Measurements from ENCODE around the gene CLHC1.

DNA sequence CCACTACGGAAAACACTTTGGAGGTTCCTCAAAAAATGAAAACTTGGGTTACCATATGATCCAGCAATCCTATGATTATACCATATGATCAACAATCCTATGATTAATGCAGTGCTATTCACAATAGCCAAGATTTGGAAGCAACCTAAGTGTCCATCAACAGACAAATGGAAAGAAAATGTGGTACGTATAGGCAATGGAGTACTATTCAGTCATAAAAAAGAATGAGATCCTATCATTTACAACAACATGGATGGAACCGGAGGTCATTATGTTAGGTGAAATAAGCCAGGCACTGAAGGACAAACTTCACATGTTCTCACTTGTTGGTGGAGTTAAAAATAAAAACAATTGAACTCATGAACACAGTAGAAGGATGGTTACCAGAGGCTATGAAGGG lies 27.6 kb downstream of the CLHC1 start:
- TF ChIP-seq, protein P1, sequence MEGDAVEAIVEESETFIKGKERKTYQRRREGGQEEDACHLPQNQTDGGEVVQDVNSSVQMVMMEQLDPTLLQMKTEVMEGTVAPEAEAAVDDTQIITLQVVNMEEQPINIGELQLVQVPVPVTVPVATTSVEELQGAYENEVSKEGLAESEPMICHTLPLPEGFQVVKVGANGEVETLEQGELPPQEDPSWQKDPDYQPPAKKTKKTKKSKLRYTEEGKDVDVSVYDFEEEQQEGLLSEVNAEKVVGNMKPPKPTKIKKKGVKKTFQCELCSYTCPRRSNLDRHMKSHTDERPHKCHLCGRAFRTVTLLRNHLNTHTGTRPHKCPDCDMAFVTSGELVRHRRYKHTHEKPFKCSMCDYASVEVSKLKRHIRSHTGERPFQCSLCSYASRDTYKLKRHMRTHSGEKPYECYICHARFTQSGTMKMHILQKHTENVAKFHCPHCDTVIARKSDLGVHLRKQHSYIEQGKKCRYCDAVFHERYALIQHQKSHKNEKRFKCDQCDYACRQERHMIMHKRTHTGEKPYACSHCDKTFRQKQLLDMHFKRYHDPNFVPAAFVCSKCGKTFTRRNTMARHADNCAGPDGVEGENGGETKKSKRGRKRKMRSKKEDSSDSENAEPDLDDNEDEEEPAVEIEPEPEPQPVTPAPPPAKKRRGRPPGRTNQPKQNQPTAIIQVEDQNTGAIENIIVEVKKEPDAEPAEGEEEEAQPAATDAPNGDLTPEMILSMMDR (IDR thresholded peaks at IDR 0.05; ENCODE audit: insufficient read depth, low read length), result no peak
- TF ChIP-seq POLR2AphosphoS5 (IDR thresholded peaks at IDR 0.05; ENCODE audit: low read depth), result no peak
- no peak for TF ChIP-seq GABPA (IDR thresholded peaks at IDR 0.05; ENCODE audit: low read depth)

Data from HL-60 (cell line).